Adrenal gland (tissue), 5 donors: Measurements from ENCODE around the gene ARL10.

Source experiments
- POLR2A ChIP-seq, 2 donors: fragments of 450-650 bp; IDR thresholded peaks; one replicate each; pipeline ENCODE4 v1.6.1; 2017; ENCODE audit warnings: antibody characterized with exemption in 2 of 2, mild to moderate bottlenecking in 2 of 2, moderate library complexity in 1 of 2
- TF ChIP-seq, protein P1 (sequence below), 6 experiments: fragments of 450-650 bp in 4 of 6; fragments of 200-600 bp in 2 of 6; sonication (generic) in 1 of 6; IDR thresholded peaks; 1 replicate in 5 of 6; 2 replicates in 1 of 6; pipeline versions ENCODE4 v1.5.1 to v1.8.0; 2016 to 2021; ENCODE audit warnings: antibody characterized with exemption in 6 of 6, mild to moderate bottlenecking in 2 of 6, moderate library complexity in 1 of 6
- donor health status: DM: no; HTN: no; CAD: no.

DNA sequence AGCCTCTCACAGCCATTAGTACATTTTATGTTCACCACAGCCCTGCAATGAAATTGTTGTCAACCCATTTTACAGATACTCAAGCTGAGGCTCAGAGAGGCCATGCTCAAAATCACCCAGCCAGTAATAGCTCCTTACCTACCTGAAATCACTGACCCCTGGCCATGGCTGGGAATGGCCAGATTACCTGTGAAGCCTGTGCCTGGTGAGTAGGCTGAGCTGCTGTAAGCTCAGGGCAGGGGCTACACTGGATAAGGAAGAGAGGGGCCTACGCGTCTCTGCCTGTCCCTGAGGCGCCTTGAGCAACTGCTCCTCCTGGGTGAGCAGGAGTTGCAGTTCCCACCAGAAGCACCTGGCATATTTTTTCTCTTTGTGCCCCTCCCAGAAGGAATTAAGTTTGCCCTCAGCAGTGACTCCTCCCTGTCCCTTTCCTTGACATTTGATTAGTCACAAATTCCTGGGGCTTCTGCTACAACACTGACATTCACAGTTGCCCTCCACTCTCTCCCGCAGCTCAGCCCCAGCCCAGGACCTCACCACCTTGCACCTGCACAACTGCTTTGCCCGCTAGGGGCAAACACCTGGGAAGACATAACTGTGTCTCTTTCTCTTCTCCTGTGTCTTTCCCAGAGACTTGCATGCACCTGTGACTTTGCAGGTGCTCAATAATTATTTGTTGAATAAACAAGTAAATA, 45.3 kb downstream of the ARL10 start:
- TF ChIP-seq, protein P1, sequence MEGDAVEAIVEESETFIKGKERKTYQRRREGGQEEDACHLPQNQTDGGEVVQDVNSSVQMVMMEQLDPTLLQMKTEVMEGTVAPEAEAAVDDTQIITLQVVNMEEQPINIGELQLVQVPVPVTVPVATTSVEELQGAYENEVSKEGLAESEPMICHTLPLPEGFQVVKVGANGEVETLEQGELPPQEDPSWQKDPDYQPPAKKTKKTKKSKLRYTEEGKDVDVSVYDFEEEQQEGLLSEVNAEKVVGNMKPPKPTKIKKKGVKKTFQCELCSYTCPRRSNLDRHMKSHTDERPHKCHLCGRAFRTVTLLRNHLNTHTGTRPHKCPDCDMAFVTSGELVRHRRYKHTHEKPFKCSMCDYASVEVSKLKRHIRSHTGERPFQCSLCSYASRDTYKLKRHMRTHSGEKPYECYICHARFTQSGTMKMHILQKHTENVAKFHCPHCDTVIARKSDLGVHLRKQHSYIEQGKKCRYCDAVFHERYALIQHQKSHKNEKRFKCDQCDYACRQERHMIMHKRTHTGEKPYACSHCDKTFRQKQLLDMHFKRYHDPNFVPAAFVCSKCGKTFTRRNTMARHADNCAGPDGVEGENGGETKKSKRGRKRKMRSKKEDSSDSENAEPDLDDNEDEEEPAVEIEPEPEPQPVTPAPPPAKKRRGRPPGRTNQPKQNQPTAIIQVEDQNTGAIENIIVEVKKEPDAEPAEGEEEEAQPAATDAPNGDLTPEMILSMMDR (IDR thresholded peaks at IDR 0.05), result no peak
- TF ChIP-seq POLR2A (IDR thresholded peaks at IDR 0.05), result peak in 1 of 2 donors; percentile 40
